K562 (cell line): ENCODE results near the gene WDR18. TPM values are rescaled to one million over a fixed set of nuclear protein-coding genes. Genes with fewer than 3 reads are reported as not detected.

Experiments used
- ARID1B ChIP-seq: fragments of 450-650 bp; IDR thresholded peaks from 2 replicates; pipeline ENCODE4 v1.6.1; 2016; ENCODE audit warnings: antibody characterized with exemption, mild to moderate bottlenecking, inconsistent platforms
- CBFA2T2 ChIP-seq: fragments of 450-650 bp; conservative IDR thresholded peaks from 2 replicates; pipeline ENCODE4 v1.6.1; 2017; ENCODE audit warnings: mild to moderate bottlenecking
- CBX2 ChIP-seq: fragments of 200-600 bp; sonication (generic); IDR thresholded peaks from one replicate; pipeline ENCODE4 v1.6.1; 2012; ENCODE audit warnings: mild to moderate bottlenecking, low read length, inconsistent platforms; ENCODE audit not compliant: insufficient read depth, poor library complexity, severe bottlenecking
- CHD1 ChIP-seq: fragments of 200-600 bp; sonication (generic); IDR thresholded peaks from one replicate; pipeline ENCODE4 v1.6.1; 2012; ENCODE audit warnings: mild to moderate bottlenecking, moderate library complexity, low read length, inconsistent platforms
- DPF2 ChIP-seq: fragments of 450-650 bp; IDR thresholded peaks from 2 replicates; pipeline ENCODE4 v1.6.1; 2016
- EHMT2 ChIP-seq: fragments of 450-650 bp; IDR thresholded peaks from 2 replicates; pipeline ENCODE4 v1.6.1; 2018; ENCODE audit warnings: antibody characterized with exemption
- FOXM1 ChIP-seq, 2 experiments: fragments of 450-650 bp in 1 of 2; sonication (generic) in 1 of 2; formaldehyde crosslinking in 1 of 2; IDR thresholded peaks; 2 replicates each; pipeline versions ENCODE4 v1.6.1 to v1.9.0; 2017 to 2022; ENCODE audit warnings: low read depth in 2 of 2, mild to moderate bottlenecking in 2 of 2, missing genetic modification reagents in 1 of 2, moderate library complexity in 1 of 2
- FOXO4 ChIP-seq: fragments of 450-650 bp; formaldehyde crosslinking; IDR thresholded peaks from 2 replicates; pipeline ENCODE4 v1.4.0; 2020; ENCODE audit warnings: mild to moderate bottlenecking, moderate library complexity
- GABPA ChIP-seq: fragments of 200-800 bp; sonication (Bioruptor generic); conservative IDR thresholded peaks from 2 replicates; pipeline ENCODE4 v1.6.1; 2016; ENCODE audit warnings: low read depth, missing genetic modification characterization, missing compliant biosample characterization
- HDAC1 ChIP-seq, 2 experiments: fragments of 450-650 bp; IDR thresholded peaks; 2 replicates each; pipeline ENCODE4 v1.6.1; 2016 to 2017; ENCODE audit warnings: inconsistent platforms in 1 of 2, mild to moderate bottlenecking in 1 of 2, moderate library complexity in 1 of 2
- KLF16 ChIP-seq: IDR thresholded peaks from 2 replicates; pipeline ENCODE4 v1.6.1; 2016; ENCODE audit warnings: antibody characterized with exemption
- L3MBTL2 ChIP-seq: fragments of 450-650 bp; IDR thresholded peaks from 2 replicates; pipeline ENCODE4 v1.6.1; 2016; ENCODE audit warnings: mild to moderate bottlenecking, moderate library complexity
- MNT ChIP-seq, 2 experiments: fragments of 450-650 bp; conservative IDR thresholded peaks; 2 replicates each; pipeline ENCODE4 v1.6.1; 2017; ENCODE audit warnings: mild to moderate bottlenecking in 2 of 2, moderate library complexity in 2 of 2
- PHB ChIP-seq: fragments of 250-450 bp; sonication (Bioruptor Pico); IDR thresholded peaks from 2 replicates; pipeline ENCODE4 v1.5.0; 2021
- PHF8 ChIP-seq: fragments of 200-600 bp; sonication (generic); IDR thresholded peaks from 2 replicates; pipeline ENCODE4 v1.6.1; 2012; ENCODE audit warnings: mixed run types, mild to moderate bottlenecking, inconsistent platforms, low read length, moderate library complexity, borderline replicate concordance
- PHTF2 ChIP-seq: fragments of 250-450 bp; sonication (Bioruptor Pico); IDR thresholded peaks from 2 replicates; pipeline ENCODE4 v1.5.0; 2021; ENCODE audit warnings: mild to moderate bottlenecking
- PML ChIP-seq: IDR thresholded peaks from 2 replicates; pipeline ENCODE4 v1.6.1; 2012; ENCODE audit warnings: low read length, inconsistent platforms
- PYGO2 ChIP-seq: fragments of 450-650 bp; IDR thresholded peaks from 2 replicates; pipeline ENCODE4 v1.6.1; 2016; ENCODE audit warnings: mild to moderate bottlenecking, missing genetic modification characterization, moderate library complexity, missing compliant biosample characterization
- SP1 ChIP-seq: sonication (generic); formaldehyde crosslinking; IDR thresholded peaks from 2 replicates; pipeline ENCODE4 v1.8.1; 2022; ENCODE audit warnings: mild to moderate bottlenecking, missing genetic modification reagents
- SUPT5H ChIP-seq: fragments of 450-650 bp; IDR thresholded peaks from 2 replicates; pipeline ENCODE4 v1.6.1; 2016
- TEAD1 ChIP-seq, 2 experiments: fragments of 450-650 bp in 1 of 2; sonication (generic) in 1 of 2; formaldehyde crosslinking; IDR thresholded peaks; 2 replicates each; pipeline versions ENCODE4 v1.4.0 to v1.8.0; 2020 to 2022; ENCODE audit warnings: mild to moderate bottlenecking in 2 of 2, missing genetic modification reagents in 1 of 2
- TRIM24 ChIP-seq, 2 experiments: fragments of 450-650 bp; IDR thresholded peaks; 2 replicates each; pipeline ENCODE4 v1.6.1; 2016
- ZNF121 ChIP-seq: sonication (generic); formaldehyde crosslinking; conservative IDR thresholded peaks from 2 replicates; pipeline ENCODE4 v1.8.0; 2022; ENCODE audit warnings: missing genetic modification reagents
- ZNF253 ChIP-seq: fragments of 250-450 bp; sonication (Bioruptor Pico); conservative IDR thresholded peaks from 2 replicates; pipeline ENCODE4 v1.6.1; 2021; ENCODE audit warnings: mild to moderate bottlenecking
- ZNF644 ChIP-seq: fragments of 200-800 bp; sonication (Bioruptor generic); IDR thresholded peaks from 2 replicates; pipeline ENCODE4 v1.6.1; 2016; ENCODE audit warnings: low read depth, missing genetic modification characterization, missing compliant biosample characterization
- polyA plus RNA-seq, 8 experiments: library from polyadenylated mRNA; depleted of rRNA in 4 of 8; stranded (reverse) in 5 of 8; unstranded in 3 of 8; fragments of >200 nt; fragmentation: Nextera tagmentation in 2 of 8; fragmentation: Illumina TruSeq in 1 of 8; extraction: Ambion mirVana in 2 of 8; extraction: Trizol in 1 of 8; gene quantifications; 2 replicates each; pipeline versions ENCODE4 v1.2.1 to v1.2.3, GENCODE V29; 2011 to 2014; ENCODE audit warnings: inconsistent platforms in 1 of 8, missing spikeins in 1 of 8
- total RNA-seq, 7 experiments: library from RNA; depleted of rRNA in 6 of 7; stranded (reverse); fragments of >200 nt in 6 of 7; fragmentation: Illumina TruSeq in 2 of 7; extraction: Trizol in 2 of 7; gene quantifications; 2 replicates each; pipeline versions ENCODE4 v1.2.1 to v1.2.3, GENCODE V29; 2011 to 2021; ENCODE audit warnings: low replicate concordance in 1 of 7
- TF ChIP-seq, protein P1 (sequence below), 2 experiments: fragments of 450-650 bp in 1 of 2; IDR thresholded peaks; 2 replicates each; pipeline ENCODE4 v1.6.1; 2011 to 2017; ENCODE audit warnings: low read depth in 2 of 2, antibody characterized with exemption in 1 of 2, borderline replicate concordance in 1 of 2, low read length in 1 of 2, mild to moderate bottlenecking in 1 of 2, mixed read lengths in 1 of 2; ENCODE audit not compliant: control insufficient read depth in 1 of 2

Gene WDR18
- total and polyA plus RNA-seq, 9 of the 15 experiments (the other 6 are each of a cell fraction or from before 2014, with no cell fraction given): 0.65 to 181 (median 30.1) TPM

DNA sequence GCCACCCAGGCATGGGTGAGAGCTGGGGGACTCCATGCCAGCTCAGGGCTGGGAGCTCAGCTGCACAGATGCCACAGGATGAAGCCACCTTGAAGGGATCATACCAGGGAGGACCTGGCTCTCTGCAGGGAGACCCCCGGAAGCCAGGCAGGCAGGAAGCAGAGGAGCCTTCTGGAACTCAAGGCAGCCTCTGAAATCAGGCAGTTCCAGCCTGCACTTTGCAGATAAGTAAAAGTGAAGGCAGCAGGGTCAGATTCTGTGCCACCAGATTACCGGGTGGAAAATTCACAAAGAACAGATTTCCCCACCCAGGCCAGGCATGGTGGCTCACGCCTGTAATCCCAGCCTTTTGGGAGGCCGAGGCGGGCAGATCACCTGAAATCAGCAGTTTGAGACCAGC lies 34.2 kb downstream of the WDR18 start (continued):
- TF ChIP-seq GABPA (tag) (no peak), L3MBTL2 (no peak), FOXO4 (no peak), DPF2 (0 out of 2 replicates have a peak, but pooled peaks have one; percentile 35), CHD1 (no peak), PHF8 (no peak), ZNF644 (tag) (no peak), ZNF121 (no peak), SUPT5H (no peak), MNT (conservative IDR thresholded peaks at IDR 0.05) (peak in 1 of 2 experiments; percentile 51; a peak in 1 of 4 replicates), KLF16 (peak; percentile 49; the same call in 1 of the 2 replicates), CBFA2T2 (peak; percentile 85), PHB (no peak), TRIM24 (IDR thresholded peaks at IDR 0.05) (no peak), ZNF253 (CRISPR knock-in tag) (no peak), TEAD1 (CRISPR knock-in tag; IDR thresholded peaks at IDR 0.05) (no peak), FOXM1 (IDR thresholded peaks at IDR 0.05; ENCODE audit: low read depth) (no peak), FOXM1 (CRISPR knock-in tag; IDR thresholded peaks at IDR 0.05; ENCODE audit: low read depth) (no peak), PHTF2 (no peak), CBX2 (no peak), ARID1B (peak; percentile 78), SP1 (no peak), HDAC1 (IDR thresholded peaks at IDR 0.05) (peak; percentile 43 to 95; a peak in 3 of 4 replicates), EHMT2 (no peak), PYGO2 (tag) (no peak), PML (no peak)
- TF ChIP-seq, protein P1, sequence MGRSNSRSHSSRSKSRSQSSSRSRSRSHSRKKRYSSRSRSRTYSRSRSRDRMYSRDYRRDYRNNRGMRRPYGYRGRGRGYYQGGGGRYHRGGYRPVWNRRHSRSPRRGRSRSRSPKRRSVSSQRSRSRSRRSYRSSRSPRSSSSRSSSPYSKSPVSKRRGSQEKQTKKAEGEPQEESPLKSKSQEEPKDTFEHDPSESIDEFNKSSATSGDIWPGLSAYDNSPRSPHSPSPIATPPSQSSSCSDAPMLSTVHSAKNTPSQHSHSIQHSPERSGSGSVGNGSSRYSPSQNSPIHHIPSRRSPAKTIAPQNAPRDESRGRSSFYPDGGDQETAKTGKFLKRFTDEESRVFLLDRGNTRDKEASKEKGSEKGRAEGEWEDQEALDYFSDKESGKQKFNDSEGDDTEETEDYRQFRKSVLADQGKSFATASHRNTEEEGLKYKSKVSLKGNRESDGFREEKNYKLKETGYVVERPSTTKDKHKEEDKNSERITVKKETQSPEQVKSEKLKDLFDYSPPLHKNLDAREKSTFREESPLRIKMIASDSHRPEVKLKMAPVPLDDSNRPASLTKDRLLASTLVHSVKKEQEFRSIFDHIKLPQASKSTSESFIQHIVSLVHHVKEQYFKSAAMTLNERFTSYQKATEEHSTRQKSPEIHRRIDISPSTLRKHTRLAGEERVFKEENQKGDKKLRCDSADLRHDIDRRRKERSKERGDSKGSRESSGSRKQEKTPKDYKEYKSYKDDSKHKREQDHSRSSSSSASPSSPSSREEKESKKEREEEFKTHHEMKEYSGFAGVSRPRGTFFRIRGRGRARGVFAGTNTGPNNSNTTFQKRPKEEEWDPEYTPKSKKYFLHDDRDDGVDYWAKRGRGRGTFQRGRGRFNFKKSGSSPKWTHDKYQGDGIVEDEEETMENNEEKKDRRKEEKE (IDR thresholded peaks at IDR 0.05; ENCODE audit: borderline replicate concordance in 1 of 2, control insufficient read depth in 1 of 2, low read depth in 2 of 2, low read length in 1 of 2): no peak
